HG02623 (cell line): ENCODE results near the gene SEMA6A.

ENCODE experiments used
- ATAC-seq: cut with Tn5 transposase; IDR thresholded peaks from one replicate; pipeline ENCODE4 v1.9.1; 2021; ENCODE audit warnings: moderate library complexity; ENCODE audit not compliant: unreplicated experiment

SEMA6A gene, protein sequence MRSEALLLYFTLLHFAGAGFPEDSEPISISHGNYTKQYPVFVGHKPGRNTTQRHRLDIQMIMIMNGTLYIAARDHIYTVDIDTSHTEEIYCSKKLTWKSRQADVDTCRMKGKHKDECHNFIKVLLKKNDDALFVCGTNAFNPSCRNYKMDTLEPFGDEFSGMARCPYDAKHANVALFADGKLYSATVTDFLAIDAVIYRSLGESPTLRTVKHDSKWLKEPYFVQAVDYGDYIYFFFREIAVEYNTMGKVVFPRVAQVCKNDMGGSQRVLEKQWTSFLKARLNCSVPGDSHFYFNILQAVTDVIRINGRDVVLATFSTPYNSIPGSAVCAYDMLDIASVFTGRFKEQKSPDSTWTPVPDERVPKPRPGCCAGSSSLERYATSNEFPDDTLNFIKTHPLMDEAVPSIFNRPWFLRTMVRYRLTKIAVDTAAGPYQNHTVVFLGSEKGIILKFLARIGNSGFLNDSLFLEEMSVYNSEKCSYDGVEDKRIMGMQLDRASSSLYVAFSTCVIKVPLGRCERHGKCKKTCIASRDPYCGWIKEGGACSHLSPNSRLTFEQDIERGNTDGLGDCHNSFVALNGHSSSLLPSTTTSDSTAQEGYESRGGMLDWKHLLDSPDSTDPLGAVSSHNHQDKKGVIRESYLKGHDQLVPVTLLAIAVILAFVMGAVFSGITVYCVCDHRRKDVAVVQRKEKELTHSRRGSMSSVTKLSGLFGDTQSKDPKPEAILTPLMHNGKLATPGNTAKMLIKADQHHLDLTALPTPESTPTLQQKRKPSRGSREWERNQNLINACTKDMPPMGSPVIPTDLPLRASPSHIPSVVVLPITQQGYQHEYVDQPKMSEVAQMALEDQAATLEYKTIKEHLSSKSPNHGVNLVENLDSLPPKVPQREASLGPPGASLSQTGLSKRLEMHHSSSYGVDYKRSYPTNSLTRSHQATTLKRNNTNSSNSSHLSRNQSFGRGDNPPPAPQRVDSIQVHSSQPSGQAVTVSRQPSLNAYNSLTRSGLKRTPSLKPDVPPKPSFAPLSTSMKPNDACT

GRCh38 chr5:116574367-116575325 lies at the start of gene SEMA6A:
TSS of gene SEMA6A (minus strand) at chr5:116574823. CDS start at chr5:116504944, 69,879 bp downstream.
- peak; percentile 49 for ATAC-seq

- no peak for ATAC-seq
Observed at GRCh38 chr5:116622375-116623050, 47.9 kb upstream of the SEMA6A start.

- no peak for ATAC-seq
Observed at GRCh38 chr5:116621599-116621998, 47.0 kb upstream of the SEMA6A start.

DNA sequence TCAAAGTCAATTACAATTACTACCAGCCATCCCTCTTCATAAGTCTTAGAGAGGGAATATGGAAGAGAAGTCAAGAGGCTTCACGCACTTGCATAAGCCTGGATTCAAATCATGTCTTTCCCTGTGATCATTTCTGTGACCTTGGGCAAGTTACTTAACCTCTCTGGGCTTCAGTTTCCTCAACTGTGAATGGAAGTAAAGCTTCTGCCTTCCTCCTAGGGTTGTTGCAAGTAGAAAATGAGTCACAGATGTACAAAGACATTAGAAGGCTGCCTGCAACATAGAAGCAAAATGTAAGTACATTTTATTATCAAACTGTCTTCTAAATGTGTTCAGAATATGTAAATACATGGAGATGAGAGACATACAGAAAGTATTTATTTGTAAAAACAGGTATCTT lies 42.3 kb upstream of the SEMA6A start:
- no peak for ATAC-seq

- no peak for ATAC-seq
Observed at GRCh38 chr5:116614603-116614920, 39.9 kb upstream of the SEMA6A start.

DNA sequence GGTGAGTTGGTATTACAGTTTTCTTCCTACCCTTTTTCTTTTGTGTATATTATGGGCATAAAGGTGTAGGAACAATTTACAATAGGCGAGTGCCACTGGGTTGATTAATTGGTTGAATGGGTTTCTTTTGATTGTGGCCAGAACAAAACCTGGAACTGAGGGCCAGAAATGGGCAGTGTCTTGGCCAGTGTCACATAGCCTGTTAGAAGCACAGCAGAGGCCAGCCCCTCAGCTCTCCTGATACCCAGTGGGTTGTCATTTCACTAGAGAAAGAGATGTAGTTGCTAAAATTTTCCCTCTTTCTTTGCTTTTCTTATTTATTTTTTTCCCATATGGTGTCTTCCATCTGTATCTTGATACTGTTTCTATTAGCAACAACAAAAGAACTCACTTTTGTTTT lies 38.8 kb upstream of the SEMA6A start:
- ATAC-seq, result no peak

GRCh38 chr5:116612431-116612830 lies 37.8 kb upstream of the SEMA6A start:
- no peak for ATAC-seq

DNA sequence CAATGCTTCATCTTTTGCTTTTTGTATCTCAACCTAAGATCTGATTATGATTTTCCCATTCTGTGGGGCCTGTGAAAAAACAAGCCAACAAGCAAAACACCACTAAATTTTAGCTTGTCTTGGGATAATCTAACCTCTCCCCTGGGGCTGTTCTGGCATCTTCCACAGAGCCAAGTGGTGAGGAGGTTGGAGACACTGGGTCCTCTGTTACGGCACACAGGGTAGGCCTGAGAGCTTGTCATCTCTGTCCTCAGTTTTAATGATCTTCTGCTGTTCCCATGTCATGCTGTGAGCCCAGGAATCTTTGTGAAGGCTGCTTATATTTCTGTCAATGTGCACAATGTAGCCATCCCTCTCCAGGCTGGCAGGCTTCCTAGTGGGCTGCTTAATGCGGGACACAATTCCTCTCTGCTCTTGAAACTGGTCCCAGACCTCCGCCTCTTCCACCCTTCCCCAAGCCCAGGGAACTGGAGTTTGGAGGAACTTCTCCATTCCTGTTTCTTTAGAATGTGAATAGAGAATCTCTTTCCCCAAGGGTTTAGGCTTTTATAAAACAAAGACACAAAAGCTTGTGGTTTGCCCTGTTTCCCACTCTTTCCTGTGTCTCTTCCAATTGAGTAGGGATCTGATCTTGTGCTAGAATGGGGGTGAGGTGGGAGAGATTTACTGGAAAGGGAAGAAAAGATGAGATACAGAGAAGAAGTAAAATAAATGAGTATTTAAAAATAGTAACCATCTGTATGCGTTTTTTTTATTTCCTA lies 30.9 kb upstream of the SEMA6A start:
- ATAC-seq, result no peak

GRCh38 chr5:116604805-116605204 lies 30.2 kb upstream of the SEMA6A start:
- no peak for ATAC-seq

DNA sequence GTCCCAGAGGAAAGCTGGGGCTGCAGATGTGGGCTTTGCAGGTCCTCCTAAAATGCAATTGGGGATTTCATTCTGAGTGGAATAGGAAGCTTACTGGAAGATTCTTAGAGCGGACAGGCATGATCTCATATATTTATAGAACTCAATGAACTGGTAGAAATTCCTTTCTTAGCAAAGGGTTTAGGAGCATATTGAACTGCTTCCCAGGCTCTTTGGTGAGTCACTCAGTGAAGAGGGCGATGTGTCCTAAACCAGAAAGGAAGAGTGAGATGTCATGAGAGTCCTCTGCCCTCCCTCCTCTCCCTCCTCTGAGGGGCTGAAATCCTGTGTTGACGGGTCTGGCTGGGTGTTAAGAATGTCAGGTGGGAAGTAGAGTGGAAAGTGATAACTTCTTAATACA lies 26.3 kb upstream of the SEMA6A start:
- no peak for ATAC-seq

DNA sequence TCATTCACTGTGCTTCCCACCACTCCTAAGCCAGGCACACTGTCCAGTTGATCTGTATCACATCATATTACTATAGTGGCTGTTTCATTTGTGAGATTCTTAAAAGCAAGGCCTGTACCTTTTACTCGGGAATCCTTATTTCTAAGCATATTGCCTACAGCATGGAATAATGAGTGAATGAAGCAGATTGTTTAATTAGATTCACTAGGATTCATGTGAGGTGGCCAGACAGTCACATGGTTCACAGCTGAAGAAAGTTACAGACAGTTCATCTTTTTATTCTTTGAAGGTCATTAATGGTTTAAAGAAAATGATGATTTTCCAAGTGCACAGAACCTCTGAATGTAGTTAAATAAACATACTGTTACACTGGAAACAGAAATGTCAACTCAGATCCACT lies 24.3 kb upstream of the SEMA6A start:
- ATAC-seq, result no peak

DNA sequence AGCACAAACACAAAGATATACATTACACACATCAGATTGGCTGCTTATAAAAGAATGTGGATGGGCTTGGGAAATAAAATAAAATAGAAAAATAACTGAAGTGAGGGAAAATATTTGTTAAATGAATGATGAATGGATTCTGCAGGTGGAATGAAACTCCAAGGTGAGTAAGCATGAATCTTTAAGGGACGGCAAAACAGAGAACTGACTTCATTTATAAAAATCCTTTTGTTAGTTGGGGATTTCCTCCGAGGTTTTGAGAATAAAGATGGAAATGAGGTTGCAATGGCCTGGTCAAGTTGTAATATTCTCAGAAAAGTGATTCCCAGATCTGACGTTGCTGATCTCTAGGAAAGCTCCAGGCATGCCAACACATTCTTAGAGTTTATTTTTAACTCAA lies 20.9 kb upstream of the SEMA6A start:
- ATAC-seq, result no peak

DNA sequence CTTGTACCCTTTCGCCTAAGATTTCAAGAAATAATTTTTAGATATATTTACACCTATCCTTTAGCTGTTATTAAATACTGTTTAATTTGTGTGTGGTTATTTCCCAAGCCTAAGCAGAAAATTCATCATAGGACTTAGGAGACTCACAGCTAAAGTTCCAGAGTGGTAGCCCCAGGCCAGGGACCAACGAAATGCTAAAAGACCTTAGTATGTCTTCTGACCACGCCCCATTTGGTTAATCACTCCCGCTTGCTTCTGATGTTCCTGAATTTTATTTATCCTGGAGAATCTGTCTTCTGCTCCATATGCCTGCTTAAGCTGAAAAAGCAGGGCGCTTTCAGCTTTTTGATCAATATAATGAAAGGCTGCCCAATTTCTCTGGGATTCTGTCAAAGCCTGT lies 18.7 kb upstream of the SEMA6A start:
- ATAC-seq, result no peak

DNA sequence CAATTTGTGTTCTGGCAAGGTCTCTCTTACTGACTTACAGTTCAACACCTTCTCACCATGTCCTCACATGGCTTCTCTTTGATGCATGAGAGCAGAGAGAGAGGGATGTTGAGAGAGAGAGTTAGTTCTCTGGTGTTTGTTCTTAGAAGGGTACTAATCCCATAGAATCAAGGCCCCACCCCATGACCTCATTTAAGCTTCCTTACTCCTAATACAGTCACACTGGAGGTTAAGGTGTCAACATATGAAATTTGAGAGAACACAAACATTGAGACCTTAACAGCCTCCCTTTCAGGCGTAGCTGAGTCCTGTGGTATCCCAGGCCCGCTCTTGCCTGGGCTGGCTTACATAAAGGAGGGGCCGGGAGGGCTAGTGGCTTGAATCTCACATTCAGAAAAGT lies 10.6 kb upstream of the SEMA6A start:
- no peak for ATAC-seq

DNA sequence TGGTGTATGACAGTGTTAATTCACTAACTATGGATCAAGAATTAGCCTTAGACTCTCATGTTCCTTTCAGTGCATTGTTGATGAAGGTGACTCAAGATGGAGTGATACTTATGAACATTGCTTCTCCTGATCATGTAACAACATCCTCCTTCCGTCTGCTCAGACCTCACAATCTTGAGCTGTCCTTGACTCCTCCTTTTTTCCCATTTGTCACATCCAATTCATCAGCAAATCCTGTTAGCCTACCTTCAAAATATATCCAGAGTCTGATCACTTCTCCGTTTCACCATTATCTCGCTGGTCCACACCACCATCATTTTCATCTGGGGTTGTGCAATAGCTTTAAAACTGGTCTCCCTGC lies 9.2 kb upstream of the SEMA6A start:
- ATAC-seq, result no peak

DNA sequence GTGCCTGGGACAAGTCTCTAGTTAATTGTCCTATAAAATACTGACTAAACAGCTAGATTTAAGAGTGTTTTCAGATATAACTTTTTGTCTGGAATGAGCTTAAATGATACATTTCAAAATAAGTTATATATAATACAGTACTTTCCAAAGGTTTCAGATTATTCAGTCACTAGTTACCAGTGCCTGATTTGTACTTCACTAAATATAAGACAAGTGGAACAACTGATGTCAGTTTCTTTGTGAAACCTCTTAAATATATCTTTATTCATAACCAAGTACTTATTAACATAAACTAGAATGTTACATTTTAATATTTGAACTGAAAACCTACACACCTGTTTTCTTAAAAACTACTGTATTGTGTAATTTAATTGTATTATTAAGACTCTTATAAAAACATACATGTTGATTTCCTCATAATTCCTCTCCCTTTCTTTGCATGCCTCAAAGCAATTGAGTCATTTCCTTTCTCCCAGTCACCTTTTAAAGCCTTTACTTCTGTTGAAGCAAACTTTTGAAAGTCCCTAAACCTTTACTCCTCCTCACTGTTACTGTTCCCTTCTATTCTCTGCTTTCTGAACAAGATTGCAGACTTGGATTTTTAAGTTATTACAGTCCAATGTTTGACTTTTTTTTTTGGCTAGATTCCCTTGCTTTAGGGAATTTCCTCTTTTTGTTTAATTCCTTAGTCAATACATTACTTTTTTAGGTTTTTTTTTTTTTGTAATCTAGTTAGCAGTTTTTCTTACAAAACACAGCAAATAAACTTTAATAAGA lies 8.7 kb upstream of the SEMA6A start:
- no peak for ATAC-seq

DNA sequence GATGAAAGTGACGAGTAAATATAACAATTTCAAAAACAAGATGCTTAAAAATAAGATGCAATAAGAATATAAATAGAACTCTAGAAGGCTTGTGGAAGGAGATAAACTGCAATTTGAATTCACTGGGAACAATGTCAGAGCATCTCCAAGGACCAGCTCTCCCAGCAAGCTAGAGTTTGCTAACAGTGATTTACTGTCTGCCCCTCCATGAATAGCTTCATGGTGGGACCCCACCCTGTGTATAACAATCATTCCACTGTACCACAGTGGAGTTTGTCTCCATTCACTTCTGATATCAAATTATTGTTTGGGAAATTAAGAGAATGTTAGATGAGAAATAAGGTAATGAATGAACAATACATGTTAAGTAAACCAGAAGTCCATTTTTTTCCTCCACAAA lies 7.3 kb upstream of the SEMA6A start:
- ATAC-seq, result no peak

- no peak for ATAC-seq
Observed at GRCh38 chr5:116579144-116579543, 4.5 kb upstream of the SEMA6A start.

- ATAC-seq, result no peak
Observed at GRCh38 chr5:116578676-116579075, 4.1 kb upstream of the SEMA6A start.
